Caco-2 (cell line): ENCODE results near the gene C6orf89. TPM values are rescaled to one million over a fixed set of nuclear protein-coding genes. Genes with fewer than 3 reads are reported as not detected.

ENCODE experiments used
- BruUV-seq: library from RNA; stranded (reverse); fragments of 400-500 nt; replicated peaks from 2 replicates; lab custom pipeline; 2021; lab: Mats Ljungman, UMichigan
- CTCF ChIA-PET: fragments of 300-600 bp; sonication (Branson Sonifier 250); formaldehyde crosslinking; loops from one replicate; lab custom pipeline; 2022; ENCODE audit warnings: antibody characterized with exemption; lab: Charles Lee
- POLR2A ChIA-PET: fragments of 300-600 bp; sonication (Branson Sonifier 250); formaldehyde crosslinking; loops from one replicate; lab custom pipeline; 2022; ENCODE audit warnings: antibody characterized with exemption; lab: Charles Lee
- DNase-seq, 2 experiments: peaks; one replicate each; pipeline versions ENCODE4 v3.0.0 to v3.0.0-alpha.2; 2020 to 2022
- H3K27me3 ChIP-seq: replicated peaks from 2 replicates; pipeline ENCODE4 v1.6.0; 2011; ENCODE audit warnings: low read length; ENCODE audit not compliant: control insufficient read depth, insufficient read depth
- H3K36me3 ChIP-seq: 2 replicates; pipeline ENCODE4 v1.5.1; 2011; ENCODE audit warnings: low read length; ENCODE audit not compliant: control insufficient read depth, insufficient read depth
- H3K4me1 ChIP-seq: fragments of 250-450 bp; sonication (Bioruptor Pico); 2 replicates; pipeline ENCODE4 v1.5.1; 2020; ENCODE audit warnings: mild to moderate bottlenecking
- H3K4me3 ChIP-seq: 2 replicates; pipeline ENCODE4 v1.5.1; 2011; ENCODE audit warnings: low read depth, mild to moderate bottlenecking, control low read depth, low read length
- H3K9me3 ChIP-seq: fragments of 250-450 bp; sonication (Bioruptor Pico); 2 replicates; pipeline ENCODE4 v1.5.1; 2020; ENCODE audit warnings: mild to moderate bottlenecking, moderate library complexity
- H3K27ac Mint-ChIP-seq: one replicate; pipeline ENCODE4 v1.8.0; 2022; ENCODE audit warnings: mixed read lengths; ENCODE audit not compliant: unreplicated experiment
- H3K27me3 Mint-ChIP-seq: one replicate; pipeline ENCODE4 v1.8.0; 2022; ENCODE audit warnings: mixed read lengths; ENCODE audit not compliant: insufficient read depth, unreplicated experiment
- H3K36me3 Mint-ChIP-seq: one replicate; pipeline ENCODE4 v1.8.0; 2022; ENCODE audit warnings: mild to moderate bottlenecking, mixed read lengths; ENCODE audit not compliant: insufficient read depth, unreplicated experiment
- H3K4me1 Mint-ChIP-seq: one replicate; pipeline ENCODE4 v1.8.0; 2022; ENCODE audit warnings: low read depth, mixed read lengths; ENCODE audit not compliant: unreplicated experiment
- H3K4me3 Mint-ChIP-seq: one replicate; pipeline ENCODE4 v1.8.0; 2022; ENCODE audit warnings: mild to moderate bottlenecking, moderate library complexity, mixed read lengths; ENCODE audit not compliant: unreplicated experiment
- H3K9me3 Mint-ChIP-seq: one replicate; pipeline ENCODE4 v1.8.0; 2022; ENCODE audit warnings: mixed read lengths; ENCODE audit not compliant: unreplicated experiment
- CTCF ChIP-seq, 2 experiments: fragments of 200-600 bp in 1 of 2; IDR thresholded peaks; 1 replicate in 1 of 2; 2 replicates in 1 of 2; pipeline versions ENCODE4 v1.5.1 to v1.8.0; 2011 to 2022; ENCODE audit warnings: antibody characterized with exemption in 1 of 2, control low read depth in 1 of 2, inconsistent platforms in 1 of 2, low read depth in 1 of 2, low read length in 1 of 2, mild to moderate bottlenecking in 1 of 2, moderate library complexity in 1 of 2; ENCODE audit not compliant: insufficient read depth in 1 of 2, severe bottlenecking in 1 of 2, unreplicated experiment in 1 of 2
- intact Hi-C: fragments of 100-400 bp; cut with micrococcal nuclease; formaldehyde crosslinking; loops from one replicate; pipeline ENCODE4 v1.10.0; 2022; ENCODE audit not compliant: unreplicated experiment
- total RNA-seq: library from RNA; stranded (reverse); gene quantifications from 2 replicates; pipeline ENCODE4 v1.2.3, GENCODE V29; 2022

Gene C6orf89
- total RNA-seq, 1 experiment from 2014 or later: 24.4 TPM

- H3K36me3 Mint-ChIP-seq: no peaks in the 10 kb centered on the region
- no peak for TF ChIP-seq CTCF (IDR thresholded peaks at IDR 0.05; ENCODE audit: insufficient read depth in 1 of 2, low read depth in 1 of 2, low read length in 1 of 2, severe bottlenecking in 1 of 2, unreplicated experiment in 1 of 2)
- ChIA-PET POLR2A (no interaction called here), CTCF (no interaction called here)
- H3K27ac Mint-ChIP-seq: no peak overlapping the region
- no TSS peak for BruUV-seq
- H3K27me3 Mint-ChIP-seq: peaks cover 3% of the 10 kb centered on the region
- intact Hi-C loops: no loop called here
- H3K36me3 ChIP-seq: no peaks in the 10 kb centered on the region
- H3K9me3 Mint-ChIP-seq: no peaks in the 10 kb centered on the region
- no peak for DNase-seq
- H3K27me3 ChIP-seq: peaks cover 1% of the 10 kb centered on the region; the same call in 1 of the 2 replicates
- H3K4me3 Mint-ChIP-seq: no peak overlapping the region
- H3K4me1 ChIP-seq: peaks cover 6% of the 10 kb centered on the region; the same call in 1 of the 2 replicates
- no peak overlapping the region for H3K4me3 ChIP-seq
- no peaks in the 10 kb centered on the region for H3K9me3 ChIP-seq
- H3K4me1 Mint-ChIP-seq: peaks cover 2% of the 10 kb centered on the region
Observed at GRCh38 chr6:36843170-36843569, 42.6 kb upstream of the C6orf89 start.

DNA sequence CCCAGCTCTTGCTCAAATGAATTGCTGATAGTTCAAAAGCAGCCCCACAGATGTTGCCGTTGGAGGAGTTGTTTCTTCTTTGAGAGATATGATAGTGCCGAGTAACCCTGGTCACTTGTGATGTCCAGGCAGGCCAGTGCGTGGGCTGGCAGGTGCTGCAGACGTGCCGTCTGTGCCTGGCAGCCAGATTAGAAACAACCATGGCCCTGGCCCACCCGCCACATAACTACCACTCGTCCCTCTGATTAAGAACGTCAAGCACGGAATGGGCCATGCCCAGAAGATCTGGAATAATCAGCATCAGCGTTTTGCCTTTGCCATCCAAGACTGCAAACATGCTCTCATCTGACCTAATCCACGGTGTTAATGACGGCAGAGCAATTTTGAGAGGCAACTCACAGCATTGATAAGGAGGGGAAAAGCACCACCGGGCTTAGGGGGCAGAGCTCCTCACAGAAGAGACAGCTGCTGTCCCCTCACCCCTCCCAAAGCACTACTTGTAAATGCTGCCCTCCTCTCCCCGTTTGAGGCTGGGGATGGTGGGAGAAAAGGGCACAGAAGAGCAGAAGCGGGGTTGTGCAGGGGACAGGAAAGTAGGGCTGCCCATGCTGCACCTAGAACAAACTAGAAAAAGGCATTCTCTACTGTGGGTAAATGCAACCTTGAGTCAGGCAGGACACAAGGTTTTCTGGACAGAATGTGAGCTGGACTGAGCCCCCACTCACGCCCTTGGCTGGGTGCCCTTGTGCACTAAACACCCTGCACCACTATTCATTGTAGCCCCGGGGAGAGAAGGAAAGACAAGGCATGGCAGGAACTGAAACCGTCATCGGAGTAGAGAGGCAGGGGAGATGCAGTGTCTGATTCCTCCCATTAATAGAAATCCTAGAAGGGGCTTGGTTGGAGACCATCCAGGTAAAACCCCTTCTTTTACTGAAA is 41.3 kb upstream of the C6orf89 start:
- H3K36me3 Mint-ChIP-seq: no peaks in the 10 kb centered on the region
- intact Hi-C loops: no loop called here
- Histone ChIP-seq H3K27me3 (no peaks in the 10 kb centered on the region), H3K36me3 (no peaks in the 10 kb centered on the region), H3K9me3 (no peaks in the 10 kb centered on the region), H3K4me1 (peaks cover 6% of the 10 kb centered on the region; the same call in 1 of the 2 replicates), H3K4me3 (no peak overlapping the region)
- DNase-seq: no peak
- CTCF ChIA-PET: no interaction called here
- no peak overlapping the region for H3K27ac Mint-ChIP-seq
- H3K4me3 Mint-ChIP-seq: no peak overlapping the region
- no TSS peak for BruUV-seq
- no peak for TF ChIP-seq CTCF (IDR thresholded peaks at IDR 0.05; ENCODE audit: insufficient read depth in 1 of 2, low read depth in 1 of 2, low read length in 1 of 2, severe bottlenecking in 1 of 2, unreplicated experiment in 1 of 2)
- H3K27me3 Mint-ChIP-seq: no peaks in the 10 kb centered on the region
- H3K4me1 Mint-ChIP-seq: peaks cover 8% of the 10 kb centered on the region
- POLR2A ChIA-PET: no interaction called here
- no peaks in the 10 kb centered on the region for H3K9me3 Mint-ChIP-seq

DNA sequence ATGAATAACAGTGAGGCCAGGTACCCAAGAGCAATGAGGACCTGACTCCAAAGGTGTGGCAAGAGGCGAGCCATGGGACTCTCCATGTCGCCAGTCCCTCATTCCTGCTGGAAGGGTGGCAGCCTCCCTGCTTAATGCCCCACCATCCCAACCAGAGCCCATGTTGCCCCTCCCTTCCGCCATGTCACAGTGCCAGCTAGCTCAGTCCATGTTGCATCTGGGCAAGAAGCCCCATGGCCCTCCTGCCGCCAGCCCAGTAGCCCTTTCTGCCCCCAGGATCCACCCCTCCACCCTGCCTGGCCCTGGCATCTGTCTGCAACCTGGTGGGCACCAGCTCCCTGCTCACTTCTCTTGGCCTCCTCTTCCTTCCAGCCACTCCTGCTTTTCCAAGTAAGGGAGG is 40.5 kb upstream of the C6orf89 start:
- ChIA-PET CTCF (no interaction called here), POLR2A (no interaction called here)
- Mint-ChIP-seq H3K9me3 (no peaks in the 10 kb centered on the region), H3K27ac (no peak overlapping the region), H3K27me3 (no peaks in the 10 kb centered on the region), H3K4me1 (peaks cover 8% of the 10 kb centered on the region), H3K4me3 (no peak overlapping the region), H3K36me3 (no peaks in the 10 kb centered on the region)
- Histone ChIP-seq H3K36me3 (no peaks in the 10 kb centered on the region), H3K27me3 (no peaks in the 10 kb centered on the region), H3K4me3 (no peak overlapping the region), H3K4me1 (peaks cover 6% of the 10 kb centered on the region; the same call in 1 of the 2 replicates), H3K9me3 (no peaks in the 10 kb centered on the region)
- no peak for TF ChIP-seq CTCF (IDR thresholded peaks at IDR 0.05; ENCODE audit: insufficient read depth in 1 of 2, low read depth in 1 of 2, low read length in 1 of 2, severe bottlenecking in 1 of 2, unreplicated experiment in 1 of 2)
- no peak for DNase-seq
- intact Hi-C loops: no loop called here
- BruUV-seq: no TSS peak
